Psoas muscle (tissue), 8 donors: ENCODE data around the gene ZNF491. TPM values are rescaled to one million over a fixed set of nuclear protein-coding genes. Genes with fewer than 3 reads are reported as not detected.

Experiments
- ATAC-seq, 4 donors: fragments of 200-7000 bp; cut with Tn5 transposase; one replicate each; pipeline ENCODE4 v1.9.1; 2020; ENCODE audit warnings: moderate library complexity in 3 of 4, mild to moderate bottlenecking in 2 of 4
- DNase-seq, 2 donors: peaks; one replicate each; pipeline ENCODE4 v3.0.0-alpha.2; 2020
- H3K27ac ChIP-seq: fragments of 200-600 bp; one replicate; pipeline ENCODE4 v1.8.0; 2022
- H3K27me3 ChIP-seq, 3 donors: fragments of 200-600 bp in 1 of 3; one replicate each; pipeline versions ENCODE4 v1.6.1 to v1.8.0; 2013 to 2022; ENCODE audit warnings: low read length in 2 of 3, mild to moderate bottlenecking in 2 of 3, moderate library complexity in 1 of 3; ENCODE audit not compliant: insufficient read depth in 3 of 3
- H3K36me3 ChIP-seq, 2 donors: fragments of 200-600 bp in 1 of 2; one replicate each; pipeline versions ENCODE4 v1.6.1 to v1.8.0; 2013 to 2022; ENCODE audit warnings: low read depth in 1 of 2, mild to moderate bottlenecking in 1 of 2, moderate library complexity in 1 of 2; ENCODE audit not compliant: insufficient read depth in 1 of 2
- H3K4me1 ChIP-seq: fragments of 200-600 bp; one replicate; pipeline ENCODE4 v1.8.0; 2022
- H3K4me3 ChIP-seq: fragments of 200-600 bp; one replicate; pipeline ENCODE4 v1.8.0; 2022; ENCODE audit warnings: mild to moderate bottlenecking
- H3K9me3 ChIP-seq: fragments of 200-600 bp; one replicate; pipeline ENCODE4 v1.8.0; 2022
- WGBS, 3 donors: extraction: QIAGEN DNeasy Blood & Tissue Kit; methylation state at CpG; one replicate each; pipeline versions ENCODE4 v1.1.6 to v1.1.7; 2013; 5-methylcytosine and 5-hydroxymethylcytosine counted together
- intact Hi-C, 2 donors: fragments of 100-400 bp; cut with DNase I; formaldehyde crosslinking; loops; one replicate each; pipeline versions ENCODE4 v1.11.0 to v1.14.2; 2022
- polyA plus RNA-seq, 3 donors: library from polyadenylated mRNA; stranded (reverse); fragments of 200-250 nt; gene quantifications; one replicate each; pipeline ENCODE4 v1.2.3, GENCODE V29; 2013
- total RNA-seq, 4 donors: library from RNA; stranded (reverse); fragmentation: NEBNext Ultra II Directional in 2 of 4; extraction: Animal tissue kit (Norgen Biotek cat#: 25700) in 2 of 4; gene quantifications; one replicate each; pipeline versions ENCODE4 v1.2.1 to v1.2.4, GENCODE V29; 2021 to 2023
- TF ChIP-seq, protein P1 (sequence below): fragments of 200-600 bp; IDR thresholded peaks from one replicate; pipeline ENCODE4 v1.8.0; 2022; ENCODE audit warnings: antibody characterized with exemption
- donor health status: healthy with polysubstance abuse.
- donor health status: DM: no; HTN: no; CAD: no; lungs with moderate emphysema.
- donor health status: Bipolar disorder and iron deficiency.
- donor health status: healthy.
- donor health status: DM: yes; HTN: yes; CAD: no.
- donor health status: DM: no; HTN: no; CAD: no.
- donor health status: DM: no; HTN: no; CAD: no.
- donor health status: DM: yes; HTN: yes; CAD: no.

The ZNF491 gene
- total and polyA plus RNA-seq, 7 donors: 0.44 to 1.9 (median 0.93) TPM

GRCh38 chr19:11787536-11787935, 10.8 kb upstream of the ZNF491 start:
- intact Hi-C loops: loop anchor here in 1 of 2 donors (10.0 kb wide), 1 partner anchor 113 kb away; no protein-coding TSS in a partner anchor
- Histone ChIP-seq H3K4me1 (no peaks in the 10 kb centered on the region), H3K27me3 (no peaks in the 10 kb centered on the region), H3K36me3 (peaks cover 0 to 4% of the 10 kb centered on the region in 2 donors), H3K4me3 (no peak overlapping the region), H3K9me3 (peaks cover 77% of the 10 kb centered on the region), H3K27ac (no peak overlapping the region)
- TF ChIP-seq, protein P1, sequence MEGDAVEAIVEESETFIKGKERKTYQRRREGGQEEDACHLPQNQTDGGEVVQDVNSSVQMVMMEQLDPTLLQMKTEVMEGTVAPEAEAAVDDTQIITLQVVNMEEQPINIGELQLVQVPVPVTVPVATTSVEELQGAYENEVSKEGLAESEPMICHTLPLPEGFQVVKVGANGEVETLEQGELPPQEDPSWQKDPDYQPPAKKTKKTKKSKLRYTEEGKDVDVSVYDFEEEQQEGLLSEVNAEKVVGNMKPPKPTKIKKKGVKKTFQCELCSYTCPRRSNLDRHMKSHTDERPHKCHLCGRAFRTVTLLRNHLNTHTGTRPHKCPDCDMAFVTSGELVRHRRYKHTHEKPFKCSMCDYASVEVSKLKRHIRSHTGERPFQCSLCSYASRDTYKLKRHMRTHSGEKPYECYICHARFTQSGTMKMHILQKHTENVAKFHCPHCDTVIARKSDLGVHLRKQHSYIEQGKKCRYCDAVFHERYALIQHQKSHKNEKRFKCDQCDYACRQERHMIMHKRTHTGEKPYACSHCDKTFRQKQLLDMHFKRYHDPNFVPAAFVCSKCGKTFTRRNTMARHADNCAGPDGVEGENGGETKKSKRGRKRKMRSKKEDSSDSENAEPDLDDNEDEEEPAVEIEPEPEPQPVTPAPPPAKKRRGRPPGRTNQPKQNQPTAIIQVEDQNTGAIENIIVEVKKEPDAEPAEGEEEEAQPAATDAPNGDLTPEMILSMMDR: no peak
- WGBS, 3 donors: 70 to 76% (median 74%) methylated on average over 3 of the region's 3 CpGs
- ATAC-seq (no peak), DNase-seq (no peak)

DNA sequence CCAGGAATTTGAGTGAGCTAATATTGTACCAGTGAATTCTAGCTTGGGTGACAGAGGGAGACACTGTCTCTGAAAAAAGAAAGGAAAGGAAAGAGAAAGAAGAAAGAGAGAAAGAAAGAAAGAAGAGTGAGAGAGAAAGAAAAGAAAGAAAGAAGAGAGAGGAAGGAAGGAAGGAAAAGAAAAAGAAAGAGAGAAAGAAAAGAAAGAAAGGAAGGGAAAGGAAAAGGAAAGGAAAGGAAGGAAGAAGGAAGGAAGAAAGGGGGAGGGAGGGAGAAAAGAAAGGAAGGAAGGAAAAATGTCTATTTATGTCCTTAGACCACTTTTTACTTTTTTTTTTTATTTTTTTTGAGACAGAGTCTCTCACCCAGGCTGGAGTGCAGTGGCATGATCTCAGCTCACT, 5.4 kb upstream of the ZNF491 start:
- Histone ChIP-seq H3K4me1 (peaks cover 8% of the 10 kb centered on the region), H3K27me3 (no peaks in the 10 kb centered on the region), H3K27ac (no peak overlapping the region), H3K4me3 (no peak overlapping the region), H3K36me3 (no peaks in the 10 kb centered on the region), H3K9me3 (peaks cover 26% of the 10 kb centered on the region)
- TF ChIP-seq, protein P1: no peak
- ATAC-seq: no peak
- no peak for DNase-seq
- intact Hi-C loops: no loop called here

DNA sequence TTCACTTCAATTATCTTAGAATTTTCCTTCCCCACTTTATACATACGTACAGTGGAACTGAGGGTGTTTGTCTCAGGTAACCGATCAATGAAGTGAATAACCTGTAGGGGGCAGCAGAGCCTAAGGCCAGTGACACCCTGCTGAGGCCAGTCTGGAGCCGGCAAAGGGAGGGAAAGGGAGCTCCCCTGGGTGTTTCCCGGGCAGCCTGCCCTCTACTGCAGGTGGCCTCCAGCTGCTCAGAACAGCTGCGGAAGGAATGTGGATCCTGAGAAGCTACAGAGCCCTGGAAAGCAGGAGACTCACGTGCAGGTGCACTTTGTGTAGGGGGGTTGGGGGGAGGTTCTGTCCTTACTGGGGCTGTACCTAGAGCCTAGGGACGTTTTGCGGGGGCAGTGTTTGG, 832 bp upstream of the ZNF491 start:
- Histone ChIP-seq H3K36me3 (no peaks in the 10 kb centered on the region), H3K27ac (peak overlapping the region; percentile 87), H3K4me1 (peaks cover 14% of the 10 kb centered on the region), H3K4me3 (peak overlapping the region; percentile 93), H3K27me3 (no peaks in the 10 kb centered on the region), H3K9me3 (no peaks in the 10 kb centered on the region)
- DNase-seq (peak; percentile 80 to 92), ATAC-seq (peak; percentile 93 to 96 (median 94))
- intact Hi-C loops: loop anchor here (2.0 to 5.0 kb wide), 5 partner anchors 83 to 343 kb away; partner anchors contain the start of gene ZNF20 (in 2 of the 2)
- 1 to 4% (median 2%) methylated on average over 8 of the region's 8 CpGs for WGBS, 3 donors
- TF ChIP-seq, protein P1: peak; percentile 92

GRCh38 chr19:11806354-11807098, 8.2 kb downstream of the ZNF491 start:
- WGBS, 3 donors: 92 to 96% (median 94%) methylated on average over 11 of the region's 11 CpGs
- ATAC-seq: no peak
- no peaks in the 10 kb centered on the region for H3K27me3 ChIP-seq
- peaks cover 6 to 32% of the 10 kb centered on the region in 2 donors for H3K36me3 ChIP-seq
- no peak for DNase-seq
- TF ChIP-seq, protein P1: no peak
- peaks cover 47% of the 10 kb centered on the region for H3K9me3 ChIP-seq
- intact Hi-C loops: no loop called here
- H3K4me1 ChIP-seq: no peaks in the 10 kb centered on the region
- no peak overlapping the region for H3K27ac ChIP-seq
- H3K4me3 ChIP-seq: no peak overlapping the region

DNA sequence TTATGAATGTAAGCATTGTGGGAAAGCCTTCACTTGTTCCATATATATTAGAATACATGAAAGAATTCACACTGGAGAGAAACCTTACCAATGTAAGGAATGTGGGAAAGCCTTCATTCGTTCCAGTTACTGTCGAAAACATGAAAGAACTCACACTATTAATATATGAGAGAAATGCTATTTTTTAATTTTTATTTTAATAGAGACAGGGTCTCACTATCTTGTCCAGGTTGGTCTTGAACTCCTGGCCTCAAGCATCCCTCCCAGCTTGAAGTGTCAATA, 8.7 kb downstream of the ZNF491 start:
- H3K4me3 ChIP-seq: no peak overlapping the region

More for the DNA sequence above, 8.7 kb downstream of the ZNF491 start:
- TF ChIP-seq, protein P1: no peak
- no peaks in the 10 kb centered on the region for H3K27me3 ChIP-seq
- peaks cover 47% of the 10 kb centered on the region for H3K9me3 ChIP-seq
- DNase-seq: no peak
- ATAC-seq: no peak
- no peak overlapping the region for H3K27ac ChIP-seq
- 88 to 98% (median 96%) methylated on average over 2 of the region's 2 CpGs for WGBS, 3 donors
- no peaks in the 10 kb centered on the region for H3K4me1 ChIP-seq
- intact Hi-C loops: no loop called here
- peaks cover 6 to 32% of the 10 kb centered on the region in 2 donors for H3K36me3 ChIP-seq
